Activated T-helper 2 cell treated with anti-CD3 and anti-CD28 coated beads, Interferon-gamma antibody, Interleukin-2, Interleukin-4, amounts not matched to agents 10 μg/mL and 5 μg/mL and 100 μg/mL, durations not matched to agents 14 hours and 24 hours and 36 hours (primary cell): Measurements from ENCODE around the gene EYA4. TPM values are rescaled to one million over a fixed set of nuclear protein-coding genes. Genes with fewer than 3 reads are reported as not detected.

Source experiments
- DNase-seq: peaks from one replicate; pipeline ENCODE4 v3.0.0; 2021; ENCODE audit warnings: low spot score
- H3K27ac Mint-ChIP-seq: one replicate; pipeline ENCODE4 v1.8.0; 2021; ENCODE audit warnings: mixed read lengths
- H3K27me3 Mint-ChIP-seq: one replicate; pipeline ENCODE4 v1.8.0; 2021; ENCODE audit warnings: low read depth, mixed read lengths
- H3K36me3 Mint-ChIP-seq: one replicate; pipeline ENCODE4 v1.8.0; 2021; ENCODE audit warnings: low read depth, mixed read lengths
- H3K4me1 Mint-ChIP-seq: one replicate; pipeline ENCODE4 v1.8.0; 2021; ENCODE audit warnings: low read depth, mixed read lengths
- H3K4me3 Mint-ChIP-seq: one replicate; pipeline ENCODE4 v1.8.0; 2021; ENCODE audit warnings: low read depth, mild to moderate bottlenecking, moderate library complexity, mixed read lengths
- H3K9me3 Mint-ChIP-seq: one replicate; pipeline ENCODE4 v1.8.0; 2021; ENCODE audit warnings: mixed read lengths
- intact Hi-C: fragments of 100-400 bp; cut with micrococcal nuclease; formaldehyde crosslinking; loops from one replicate; pipeline ENCODE4 v1.15.1; 2023
- total RNA-seq: library from RNA; stranded (reverse); gene quantifications from 2 replicates; pipeline ENCODE4 v1.2.3, GENCODE V29; 2022

EYA4 gene
- total RNA-seq, 1 donor from 2014 or later = not detected

DNA sequence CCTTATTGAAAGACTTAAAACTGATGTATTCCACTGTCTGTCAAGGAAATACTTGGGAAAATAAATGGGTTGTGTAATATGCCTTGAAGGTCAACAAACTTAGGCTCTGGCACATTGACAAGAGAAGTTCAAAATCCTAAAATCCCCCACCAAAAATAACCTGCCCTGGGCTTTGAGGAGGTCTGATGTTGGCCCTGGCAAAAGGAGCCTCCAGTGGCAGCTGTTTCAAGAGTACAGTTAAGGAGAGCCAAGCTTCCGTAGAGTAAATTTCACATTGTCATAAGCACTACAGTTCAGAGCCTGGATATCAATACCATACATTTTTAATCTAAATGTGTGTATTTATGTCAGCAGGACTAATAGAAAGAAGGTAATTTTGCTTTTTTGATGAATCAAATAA lies 282.7 kb downstream of the EYA4 start:
- no peak overlapping the region for H3K27ac Mint-ChIP-seq
- H3K4me1 Mint-ChIP-seq = no peaks in the 10 kb centered on the region
- no peaks in the 10 kb centered on the region for H3K9me3 Mint-ChIP-seq
- H3K27me3 Mint-ChIP-seq = no peaks in the 10 kb centered on the region
- DNase-seq = no peak
- intact Hi-C loops = no loop called here
- no peaks in the 10 kb centered on the region for H3K36me3 Mint-ChIP-seq
- no peak overlapping the region for H3K4me3 Mint-ChIP-seq

DNA sequence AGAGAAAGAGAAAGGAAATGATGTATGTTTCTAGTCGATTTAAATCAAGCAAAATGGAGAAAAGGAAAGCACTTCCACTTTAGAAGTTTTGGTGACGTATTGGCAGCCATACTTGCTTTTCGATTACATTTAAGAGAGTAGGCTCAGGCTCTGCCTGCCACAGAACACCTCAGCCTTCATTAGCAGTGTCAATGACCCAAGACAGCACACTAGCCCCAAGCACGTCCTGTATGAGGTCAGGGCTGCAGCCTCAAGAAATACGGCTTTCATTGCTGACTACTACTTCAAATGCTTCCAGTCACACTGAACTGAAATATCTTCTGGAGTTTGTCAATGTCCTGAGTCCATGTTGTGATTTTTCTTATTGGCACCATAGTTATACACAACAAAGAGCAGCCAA lies 285.3 kb downstream of the EYA4 start:
- no peaks in the 10 kb centered on the region for H3K27me3 Mint-ChIP-seq
- no peaks in the 10 kb centered on the region for H3K36me3 Mint-ChIP-seq
- H3K4me3 Mint-ChIP-seq = no peak overlapping the region
- H3K9me3 Mint-ChIP-seq = no peaks in the 10 kb centered on the region
- intact Hi-C loops = no loop called here
- DNase-seq = no peak
- H3K27ac Mint-ChIP-seq = no peak overlapping the region
- no peaks in the 10 kb centered on the region for H3K4me1 Mint-ChIP-seq

DNA sequence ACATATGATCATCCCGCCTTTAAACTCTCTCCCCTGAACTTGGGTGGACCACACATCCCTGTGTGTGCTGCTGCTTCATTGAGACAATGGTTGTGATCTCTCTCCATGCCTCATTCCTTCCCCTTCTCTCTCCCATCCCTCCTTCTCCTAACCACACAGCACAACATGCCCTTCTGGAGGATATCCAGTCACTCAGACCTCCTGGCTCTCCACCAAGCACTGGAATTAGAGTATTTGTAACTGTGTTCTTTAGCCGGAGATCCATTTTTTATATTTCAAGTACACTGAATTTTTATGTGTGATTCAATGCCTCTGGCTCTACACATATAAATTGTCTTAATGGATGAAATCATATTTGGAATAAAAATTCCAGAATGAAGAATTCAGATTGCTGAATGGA lies 287.4 kb downstream of the EYA4 start:
- DNase-seq = no peak
- H3K36me3 Mint-ChIP-seq = no peaks in the 10 kb centered on the region
- H3K27ac Mint-ChIP-seq = no peak overlapping the region
- no peaks in the 10 kb centered on the region for H3K27me3 Mint-ChIP-seq
- no peaks in the 10 kb centered on the region for H3K9me3 Mint-ChIP-seq
- H3K4me3 Mint-ChIP-seq = no peak overlapping the region
- no peaks in the 10 kb centered on the region for H3K4me1 Mint-ChIP-seq
- intact Hi-C loops = no loop called here

DNA sequence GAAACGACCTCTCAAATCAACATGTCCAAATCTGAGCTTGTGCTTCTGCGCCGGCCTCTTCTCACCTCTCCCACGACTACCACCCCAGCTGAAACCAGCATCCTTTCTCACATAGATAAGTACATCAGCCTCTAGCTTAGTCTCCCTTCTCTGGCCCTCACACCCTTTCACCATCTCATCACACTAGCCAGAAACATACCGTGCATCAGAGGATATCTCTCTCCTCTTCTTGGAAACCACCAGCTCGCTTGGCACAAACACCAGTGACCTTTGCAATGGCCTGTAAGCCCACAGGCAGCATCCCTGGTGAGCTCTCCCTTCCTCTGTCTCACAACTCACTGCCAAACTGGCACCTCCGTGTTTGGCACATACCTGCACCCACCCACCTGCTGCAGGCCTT lies 291.8 kb downstream of the EYA4 start:
- intact Hi-C loops = no loop called here
- DNase-seq = no peak
- H3K27me3 Mint-ChIP-seq = no peaks in the 10 kb centered on the region
- no peak overlapping the region for H3K27ac Mint-ChIP-seq
- H3K4me3 Mint-ChIP-seq = no peak overlapping the region
- no peaks in the 10 kb centered on the region for H3K36me3 Mint-ChIP-seq
- H3K4me1 Mint-ChIP-seq = no peaks in the 10 kb centered on the region
- H3K9me3 Mint-ChIP-seq = no peaks in the 10 kb centered on the region

DNA sequence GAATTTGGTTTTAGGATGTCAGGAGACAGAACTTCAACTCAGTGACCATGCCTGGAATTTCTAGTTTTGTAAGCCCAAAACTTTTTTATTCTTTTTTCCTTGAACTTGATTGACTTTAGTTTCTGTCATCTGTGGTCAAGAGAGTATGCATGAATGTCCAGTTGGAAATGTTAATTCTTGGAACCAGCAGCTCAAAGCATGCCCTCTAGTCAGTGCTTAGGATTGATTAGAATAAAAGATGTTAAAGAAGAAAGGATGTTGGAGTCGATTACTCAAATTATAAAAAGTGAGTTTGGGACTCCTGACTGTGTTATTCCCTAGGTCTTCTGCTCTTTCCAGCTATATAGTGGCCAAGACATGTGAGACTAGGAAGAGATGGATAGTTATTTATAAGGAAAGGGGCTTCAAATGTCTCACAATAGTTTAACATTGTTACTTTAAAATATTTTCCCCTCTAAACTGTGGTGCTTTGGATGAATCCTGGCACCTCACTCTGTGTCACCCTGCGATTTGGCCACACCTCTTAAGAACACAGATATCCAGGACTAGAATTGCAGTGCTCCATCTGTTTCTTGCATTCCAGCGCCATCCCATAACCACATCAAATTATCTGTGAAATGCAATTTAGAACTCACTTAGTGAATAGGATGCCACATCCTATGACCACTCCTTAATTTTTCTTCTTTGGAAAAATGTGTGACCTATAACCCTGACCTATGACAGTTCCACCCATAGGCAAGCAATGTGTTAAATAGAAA lies 298.5 kb downstream of the EYA4 start:
- Mint-ChIP-seq H3K4me3 (no peak overlapping the region), H3K36me3 (no peaks in the 10 kb centered on the region), H3K4me1 (no peaks in the 10 kb centered on the region), H3K27me3 (no peaks in the 10 kb centered on the region), H3K9me3 (no peaks in the 10 kb centered on the region), H3K27ac (no peak overlapping the region)
- intact Hi-C loops = no loop called here
- no peak for DNase-seq

DNA sequence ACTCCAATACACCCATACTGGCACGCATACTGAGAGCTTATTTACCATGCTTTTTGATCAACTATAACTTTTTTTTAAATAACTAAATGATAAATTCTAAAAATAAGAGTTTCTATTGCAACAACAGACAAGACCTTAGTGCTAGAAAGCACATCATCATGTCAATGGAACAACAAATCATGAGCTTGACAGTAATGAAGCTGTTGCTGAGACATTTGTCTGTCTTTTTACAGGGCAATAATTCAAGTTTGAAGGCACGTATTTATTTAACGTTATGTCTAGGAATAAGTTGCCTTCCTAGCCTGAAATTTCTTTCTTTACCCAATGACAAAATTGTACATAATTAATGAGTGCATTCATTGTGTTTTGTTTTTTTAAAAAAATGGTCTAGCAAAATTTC lies 299.2 kb downstream of the EYA4 start:
- DNase-seq = no peak
- Mint-ChIP-seq H3K27me3 (no peaks in the 10 kb centered on the region), H3K36me3 (no peaks in the 10 kb centered on the region), H3K27ac (no peak overlapping the region), H3K4me3 (no peak overlapping the region), H3K9me3 (no peaks in the 10 kb centered on the region), H3K4me1 (no peaks in the 10 kb centered on the region)
- intact Hi-C loops = no loop called here

DNA sequence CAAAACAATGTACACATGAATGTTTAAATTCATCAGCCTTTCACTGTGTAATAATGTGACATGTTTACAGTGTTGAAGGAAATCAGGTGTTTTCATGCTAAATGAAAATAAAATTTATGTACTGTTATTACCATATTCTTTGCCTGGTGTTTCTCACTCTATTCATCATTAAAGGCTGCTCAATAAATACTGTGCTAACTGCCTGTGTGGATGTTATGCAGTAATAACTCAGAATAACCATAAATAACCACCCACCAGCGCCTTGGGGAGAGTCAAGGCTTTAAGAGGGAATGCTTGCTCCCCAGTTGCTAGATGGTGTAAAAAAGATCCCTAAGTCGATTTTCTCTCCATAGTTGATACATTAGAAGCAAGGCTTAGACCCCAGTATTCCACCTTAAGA lies 299.9 kb downstream of the EYA4 start:
- Mint-ChIP-seq H3K9me3 (no peaks in the 10 kb centered on the region), H3K4me3 (no peak overlapping the region)

DNA sequence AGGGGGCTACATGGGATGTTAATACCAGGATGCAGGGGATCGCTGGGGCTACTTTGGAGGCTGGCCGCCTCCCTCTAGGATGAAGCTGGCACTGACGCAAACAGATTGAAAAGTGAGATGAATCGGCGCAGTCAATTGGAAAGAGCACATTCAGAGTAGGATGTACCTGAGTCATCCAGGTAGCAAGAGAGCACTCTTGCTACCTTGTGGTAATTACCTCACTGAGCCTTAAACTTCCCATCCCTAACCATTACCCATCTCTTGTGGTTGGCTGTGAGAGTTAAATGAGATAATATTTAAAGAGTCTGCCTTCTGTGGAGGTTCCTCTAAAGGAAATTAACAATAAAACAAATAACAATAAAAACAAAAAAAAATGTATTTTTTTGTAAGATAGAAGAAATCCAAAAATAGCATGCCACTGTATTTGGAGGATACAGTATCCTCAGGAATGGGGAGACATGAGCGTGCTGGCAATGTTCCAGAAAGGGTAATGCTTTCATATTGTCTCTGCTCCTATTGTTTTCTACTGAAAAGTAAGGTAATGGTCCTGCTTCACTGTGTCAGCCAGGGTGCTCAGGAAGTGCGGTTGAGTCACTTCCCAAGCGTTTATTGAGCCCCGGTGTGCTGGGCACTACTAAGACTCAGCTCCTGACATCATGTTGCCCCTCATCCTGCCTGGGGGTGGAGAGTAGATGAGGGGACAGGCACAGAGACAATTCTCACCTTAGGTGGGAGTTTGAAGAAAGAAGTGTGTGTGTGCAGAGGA lies 301.1 kb downstream of the EYA4 start:
- H3K27me3 Mint-ChIP-seq = no peaks in the 10 kb centered on the region
- no peak for DNase-seq
- no peaks in the 10 kb centered on the region for H3K36me3 Mint-ChIP-seq

More for the DNA sequence above, 299.9 kb downstream of the EYA4 start:
- Mint-ChIP-seq H3K27ac (no peak overlapping the region), H3K27me3 (no peaks in the 10 kb centered on the region), H3K36me3 (no peaks in the 10 kb centered on the region), H3K4me1 (no peaks in the 10 kb centered on the region)
- intact Hi-C loops = no loop called here
- DNase-seq = no peak

DNA sequence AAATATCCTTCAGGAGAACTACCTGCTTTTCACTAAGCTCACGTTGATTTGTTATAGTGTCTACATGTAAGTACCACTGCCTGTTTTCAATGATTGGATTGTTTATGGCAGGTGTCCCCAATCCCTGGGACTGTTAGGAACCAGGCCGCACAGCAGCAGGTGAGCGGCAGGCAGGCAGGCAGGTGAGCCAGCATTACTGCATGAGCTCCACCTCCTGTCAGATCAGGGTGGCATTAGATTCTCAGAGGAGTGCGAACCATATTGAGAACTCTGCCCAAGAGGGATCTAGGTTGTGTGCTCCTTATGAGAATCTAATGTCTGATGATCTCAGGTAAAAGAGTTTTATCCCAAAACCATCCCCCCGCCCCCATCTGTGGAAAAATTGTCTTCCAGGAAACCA lies 303.3 kb downstream of the EYA4 start:
- Mint-ChIP-seq H3K27ac (no peak overlapping the region), H3K36me3 (no peaks in the 10 kb centered on the region), H3K9me3 (no peaks in the 10 kb centered on the region), H3K4me3 (no peak overlapping the region), H3K27me3 (no peaks in the 10 kb centered on the region), H3K4me1 (no peaks in the 10 kb centered on the region)
- intact Hi-C loops = no loop called here
- no peak for DNase-seq

More for the DNA sequence above, 301.1 kb downstream of the EYA4 start:
- no peaks in the 10 kb centered on the region for H3K4me1 Mint-ChIP-seq
- H3K9me3 Mint-ChIP-seq = no peaks in the 10 kb centered on the region
- intact Hi-C loops = no loop called here
- H3K4me3 Mint-ChIP-seq = no peak overlapping the region
- no peak overlapping the region for H3K27ac Mint-ChIP-seq

DNA sequence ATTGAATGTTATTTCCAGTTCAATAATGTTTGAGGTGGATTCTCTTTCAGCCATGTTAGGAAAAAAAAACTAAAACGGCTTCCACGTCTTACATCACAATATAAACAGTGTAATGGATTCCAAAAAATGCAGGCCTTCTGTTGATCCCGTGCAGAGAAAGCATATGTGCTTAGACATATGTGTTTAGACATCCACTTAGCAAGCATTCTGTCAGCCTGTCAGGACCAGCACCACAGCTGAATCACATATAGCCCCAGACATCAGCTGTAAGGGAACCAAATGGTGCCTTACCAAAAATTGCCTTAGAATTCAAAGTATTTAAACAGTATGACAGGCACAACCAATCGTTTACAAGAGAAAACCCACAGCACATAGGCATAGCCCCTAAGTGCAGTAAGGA lies 304.9 kb downstream of the EYA4 start:
- Mint-ChIP-seq H3K36me3 (no peaks in the 10 kb centered on the region), H3K27me3 (no peaks in the 10 kb centered on the region), H3K4me3 (no peak overlapping the region), H3K9me3 (no peaks in the 10 kb centered on the region), H3K27ac (no peak overlapping the region), H3K4me1 (no peaks in the 10 kb centered on the region)
- intact Hi-C loops = no loop called here
- DNase-seq = no peak

DNA sequence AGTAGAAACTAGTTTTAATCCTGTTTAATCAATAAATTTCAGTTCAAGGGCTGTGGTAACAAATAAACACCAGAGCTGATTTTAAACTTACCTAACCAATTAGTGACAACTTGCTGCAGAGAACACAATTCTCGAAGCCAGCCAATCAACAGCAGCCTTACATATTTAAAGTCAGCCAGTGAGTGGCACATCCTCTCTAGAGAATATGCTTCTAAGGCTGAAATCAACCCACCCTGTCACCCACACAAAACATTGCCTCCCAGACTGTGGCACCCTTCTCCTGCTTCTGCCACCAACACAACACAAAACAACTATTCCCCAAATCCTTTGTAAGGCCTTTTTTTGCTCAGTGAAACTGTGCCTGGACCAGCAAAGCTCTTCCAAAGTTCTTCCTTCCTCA lies 306.0 kb downstream of the EYA4 start:
- Mint-ChIP-seq H3K27ac (no peak overlapping the region), H3K4me1 (no peaks in the 10 kb centered on the region), H3K4me3 (no peak overlapping the region), H3K9me3 (no peaks in the 10 kb centered on the region), H3K36me3 (no peaks in the 10 kb centered on the region), H3K27me3 (no peaks in the 10 kb centered on the region)
- no peak for DNase-seq
- intact Hi-C loops = no loop called here

DNA sequence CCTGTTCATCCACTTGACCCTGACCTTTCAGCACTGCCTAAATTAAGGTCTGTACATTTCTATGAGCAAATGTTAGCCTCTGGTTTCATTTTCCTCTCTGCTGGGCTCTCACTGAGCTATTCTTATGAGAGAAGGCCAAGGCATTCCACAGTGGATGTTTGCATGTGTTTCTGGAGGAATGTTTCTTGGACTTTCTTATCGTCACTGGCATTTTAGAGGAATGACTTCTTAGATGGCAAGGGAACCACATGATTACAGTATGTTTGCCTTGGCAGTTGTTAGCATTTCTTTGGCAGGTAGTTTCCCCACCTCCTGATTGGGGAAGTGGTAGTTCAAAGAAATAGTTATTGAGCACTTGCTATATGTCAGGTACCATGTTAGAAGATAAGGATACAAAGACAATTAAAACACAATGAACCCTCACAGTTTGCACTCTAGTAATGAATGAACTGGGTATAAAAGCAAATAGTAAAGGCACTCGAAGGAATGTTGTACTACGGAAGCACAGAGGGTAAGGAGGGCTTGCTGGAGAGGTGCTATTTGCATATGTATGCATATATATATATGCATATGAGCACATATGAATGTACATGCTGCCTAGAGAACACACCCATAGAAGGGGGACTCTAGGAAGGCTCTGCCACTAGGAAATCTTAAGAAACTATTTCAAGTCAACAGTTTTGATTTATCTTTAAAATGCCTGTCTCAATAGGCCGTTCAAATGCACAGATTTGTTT lies 307.4 kb downstream of the EYA4 start:
- H3K4me3 Mint-ChIP-seq = no peak overlapping the region
- no peak overlapping the region for H3K27ac Mint-ChIP-seq
- no peaks in the 10 kb centered on the region for H3K9me3 Mint-ChIP-seq
- no peaks in the 10 kb centered on the region for H3K27me3 Mint-ChIP-seq
- H3K4me1 Mint-ChIP-seq = no peaks in the 10 kb centered on the region
- no peak for DNase-seq
- H3K36me3 Mint-ChIP-seq = no peaks in the 10 kb centered on the region
- intact Hi-C loops = no loop called here

DNA sequence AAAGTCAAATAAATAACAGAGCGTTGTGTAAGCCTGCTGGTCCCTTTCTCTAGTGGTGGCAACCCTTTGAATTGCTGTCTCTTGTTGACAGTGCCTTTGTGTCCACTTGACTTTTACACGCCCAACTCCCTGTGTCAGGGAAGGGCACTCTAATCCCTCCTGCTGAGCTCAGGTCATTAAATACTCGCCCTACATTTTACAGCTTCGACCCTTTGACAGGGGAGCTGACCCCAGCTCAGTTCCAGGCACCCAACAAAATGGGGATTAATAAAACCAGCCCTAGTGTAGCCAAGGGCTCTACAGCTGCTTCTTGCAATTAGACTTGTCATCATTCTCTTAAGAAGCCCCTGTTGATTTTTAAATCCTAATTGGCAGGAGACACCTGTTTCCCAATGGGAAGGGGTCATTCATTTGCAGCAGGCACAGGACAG lies 308.2 kb downstream of the EYA4 start:
- Mint-ChIP-seq H3K27me3 (no peaks in the 10 kb centered on the region), H3K4me1 (no peaks in the 10 kb centered on the region), H3K27ac (no peak overlapping the region), H3K9me3 (no peaks in the 10 kb centered on the region), H3K4me3 (no peak overlapping the region), H3K36me3 (no peaks in the 10 kb centered on the region)
- DNase-seq = no peak
- intact Hi-C loops = no loop called here
